Peyer's patch (tissue), 4 donors: ENCODE results near the gene SURF2.

Experiments used
- POLR2A ChIP-seq, 2 donors: fragments of 450-650 bp; IDR thresholded peaks; one replicate each; pipeline ENCODE4 v1.5.1; 2017; ENCODE audit warnings: antibody characterized with exemption in 2 of 2, mild to moderate bottlenecking in 2 of 2, moderate library complexity in 2 of 2
- TF ChIP-seq, protein P1 (sequence below), 6 experiments: fragments of 450-650 bp in 4 of 6; fragments of 200-600 bp in 2 of 6; sonication (generic) in 1 of 6; IDR thresholded peaks; one replicate each; pipeline ENCODE4 v1.5.1; 2017 to 2019; ENCODE audit warnings: antibody characterized with exemption in 6 of 6, mild to moderate bottlenecking in 3 of 6, moderate library complexity in 1 of 6

DNA sequence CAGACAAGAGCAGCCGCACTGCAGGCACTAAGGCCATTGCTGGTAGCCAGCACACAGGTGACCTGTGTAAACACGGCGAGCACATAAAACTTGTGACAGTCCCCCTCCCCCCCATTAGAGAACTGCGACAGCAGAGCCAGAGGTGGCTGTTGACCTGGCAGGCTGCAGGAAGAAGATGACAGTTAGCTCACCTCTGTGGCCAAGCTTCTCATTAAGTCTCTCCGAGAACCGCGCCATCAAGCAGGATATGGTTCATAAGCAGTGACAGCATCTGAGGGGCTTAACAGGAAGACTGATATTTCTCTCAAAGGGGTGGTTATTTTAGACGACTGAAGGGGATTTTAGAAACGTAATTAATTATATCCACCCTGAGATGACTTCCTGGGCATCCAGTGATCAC lies 14.3 kb downstream of the SURF2 start:
- TF ChIP-seq, protein P1, sequence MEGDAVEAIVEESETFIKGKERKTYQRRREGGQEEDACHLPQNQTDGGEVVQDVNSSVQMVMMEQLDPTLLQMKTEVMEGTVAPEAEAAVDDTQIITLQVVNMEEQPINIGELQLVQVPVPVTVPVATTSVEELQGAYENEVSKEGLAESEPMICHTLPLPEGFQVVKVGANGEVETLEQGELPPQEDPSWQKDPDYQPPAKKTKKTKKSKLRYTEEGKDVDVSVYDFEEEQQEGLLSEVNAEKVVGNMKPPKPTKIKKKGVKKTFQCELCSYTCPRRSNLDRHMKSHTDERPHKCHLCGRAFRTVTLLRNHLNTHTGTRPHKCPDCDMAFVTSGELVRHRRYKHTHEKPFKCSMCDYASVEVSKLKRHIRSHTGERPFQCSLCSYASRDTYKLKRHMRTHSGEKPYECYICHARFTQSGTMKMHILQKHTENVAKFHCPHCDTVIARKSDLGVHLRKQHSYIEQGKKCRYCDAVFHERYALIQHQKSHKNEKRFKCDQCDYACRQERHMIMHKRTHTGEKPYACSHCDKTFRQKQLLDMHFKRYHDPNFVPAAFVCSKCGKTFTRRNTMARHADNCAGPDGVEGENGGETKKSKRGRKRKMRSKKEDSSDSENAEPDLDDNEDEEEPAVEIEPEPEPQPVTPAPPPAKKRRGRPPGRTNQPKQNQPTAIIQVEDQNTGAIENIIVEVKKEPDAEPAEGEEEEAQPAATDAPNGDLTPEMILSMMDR (IDR thresholded peaks at IDR 0.05) = no peak
- TF ChIP-seq POLR2A (IDR thresholded peaks at IDR 0.05) = no peak
